Prostate gland (tissue), 2 donors: ENCODE results near the gene NCAN. TPM values are rescaled to one million over a fixed set of nuclear protein-coding genes. Genes with fewer than 3 reads are reported as not detected.

Experiments
- DNase-seq: peaks from one replicate; pipeline ENCODE4 v3.0.0-alpha.2; 2019; ENCODE audit warnings: low spot score
- H3K27ac ChIP-seq, 2 donors: fragments of 200-600 bp; sonication (generic); 2 replicates each; pipeline ENCODE4 v1.5.1; 2017 to 2019
- H3K27me3 ChIP-seq: fragments of 200-600 bp; sonication (generic); replicated peaks from 2 replicates; pipeline ENCODE4 v1.5.1; 2019; ENCODE audit not compliant: insufficient read depth
- H3K36me3 ChIP-seq, 2 donors: fragments of 200-600 bp; sonication (generic); 1 replicate in 1 of 2; 2 replicates in 1 of 2; pipeline versions ENCODE4 v1.5.1 to v1.8.1; 2017 to 2019
- H3K4me1 ChIP-seq: fragments of 200-600 bp; sonication (generic); replicated peaks from 2 replicates; pipeline ENCODE4 v1.5.1; 2019
- H3K4me3 ChIP-seq, 2 donors: fragments of 200-600 bp; sonication (generic); 2 replicates each; pipeline ENCODE4 v1.5.1; 2017 to 2019
- H3K9me3 ChIP-seq: fragments of 200-600 bp; sonication (generic); 2 replicates; pipeline ENCODE4 v1.5.1; 2017
- CTCF ChIP-seq, 4 experiments: fragments of 200-600 bp in 2 of 4; fragments of 450-650 bp in 2 of 4; sonication (generic) in 2 of 4; IDR thresholded peaks; 1 replicate in 3 of 4; 2 replicates in 1 of 4; pipeline ENCODE4 v1.5.1; 2016 to 2019; ENCODE audit warnings: antibody characterized with exemption in 4 of 4, mild to moderate bottlenecking in 2 of 4, moderate library complexity in 2 of 4
- POLR2A ChIP-seq: fragments of 450-650 bp; IDR thresholded peaks from one replicate; pipeline ENCODE4 v1.6.1; 2016; ENCODE audit warnings: antibody characterized with exemption, mild to moderate bottlenecking
- POLR2AphosphoS5 ChIP-seq: sonication (generic); formaldehyde crosslinking; IDR thresholded peaks from one replicate; pipeline ENCODE4 v1.6.1; 2017; ENCODE audit warnings: antibody characterized with exemption
- WGBS: methylation state at CpG from one replicate; pipeline ENCODE4 v1.1.5; 2018; 5-methylcytosine and 5-hydroxymethylcytosine counted together
- intact Hi-C: fragments of 100-400 bp; cut with DNase I; formaldehyde crosslinking; loops from one replicate; pipeline ENCODE4 v1.14.2; 2022
- total RNA-seq, 2 donors: library from RNA; depleted of rRNA; stranded (reverse); fragments of >200 nt; gene quantifications; one replicate each; pipeline ENCODE4 v1.1.0, GENCODE V29; 2016

Gene NCAN
- total RNA-seq, 2 donors from 2014 or later = 1.2 TPM; not detected in 1

GRCh38 chr19:19227217-19227616, 15.5 kb downstream of the NCAN start:
- TF ChIP-seq POLR2AphosphoS5 = no peak
- TF ChIP-seq CTCF (IDR thresholded peaks at IDR 0.05) = no peak
- no peak for TF ChIP-seq POLR2A
- Histone ChIP-seq H3K27ac (no peak overlapping the region), H3K27me3 (no peaks in the 10 kb centered on the region), H3K36me3 (no peaks in the 10 kb centered on the region), H3K4me3 (no peak overlapping the region), H3K9me3 (no peaks in the 10 kb centered on the region), H3K4me1 (no peaks in the 10 kb centered on the region)
- DNase-seq = no peak
- intact Hi-C loops = loop anchor here (10.0 kb wide), 1 partner anchor 82 kb away; no protein-coding TSS in a partner anchor
- 71% methylated on average over 4 of the region's 4 CpGs for WGBS

- 63% methylated on average over 3 of the region's 3 CpGs for WGBS
Observed at GRCh38 chr19:19229701-19230100, 17.9 kb downstream of the NCAN start.

GRCh38 chr19:19230999-19231398, 19.2 kb downstream of the NCAN start:
- Histone ChIP-seq H3K36me3 (no peaks in the 10 kb centered on the region), H3K4me1 (no peaks in the 10 kb centered on the region), H3K9me3 (peaks cover 4% of the 10 kb centered on the region), H3K4me3 (no peak overlapping the region), H3K27ac (no peak overlapping the region), H3K27me3 (no peaks in the 10 kb centered on the region)
- 49% methylated on average over 9 of the region's 9 CpGs for WGBS
- no peak for TF ChIP-seq POLR2A
- TF ChIP-seq POLR2AphosphoS5 = no peak
- TF ChIP-seq CTCF (IDR thresholded peaks at IDR 0.05) = no peak
- intact Hi-C loops = no loop called here
- DNase-seq = no peak

More at GRCh38 chr19:19229701-19230100, 17.9 kb downstream of the NCAN start:
- no peak overlapping the region for H3K4me3 ChIP-seq
- no peaks in the 10 kb centered on the region for H3K36me3 ChIP-seq
- peaks cover 4% of the 10 kb centered on the region for H3K9me3 ChIP-seq
- TF ChIP-seq POLR2AphosphoS5 (no peak), CTCF (IDR thresholded peaks at IDR 0.05) (no peak), POLR2A (no peak)
- H3K4me1 ChIP-seq = no peaks in the 10 kb centered on the region
- no peaks in the 10 kb centered on the region for H3K27me3 ChIP-seq
- H3K27ac ChIP-seq = no peak overlapping the region
- intact Hi-C loops = loop anchor here (10.0 kb wide), 1 partner anchor 85 kb away; no protein-coding TSS in a partner anchor
- DNase-seq = no peak

- DNase-seq = no peak
- no peak for TF ChIP-seq CTCF (IDR thresholded peaks at IDR 0.05)
- no peak for TF ChIP-seq POLR2AphosphoS5
- TF ChIP-seq POLR2A = no peak
- Histone ChIP-seq H3K9me3 (peaks cover 4% of the 10 kb centered on the region), H3K36me3 (no peaks in the 10 kb centered on the region), H3K4me1 (no peaks in the 10 kb centered on the region), H3K27me3 (no peaks in the 10 kb centered on the region), H3K27ac (no peak overlapping the region), H3K4me3 (no peak overlapping the region)
- WGBS = 68% methylated on average over 19 of the region's 19 CpGs
- intact Hi-C loops = no loop called here
Observed at GRCh38 chr19:19232261-19232721, 20.5 kb downstream of the NCAN start.

GRCh38 chr19:19234220-19234816, 22.6 kb downstream of the NCAN start:
- DNase-seq = no peak
- Histone ChIP-seq H3K4me1 (no peaks in the 10 kb centered on the region), H3K4me3 (no peak overlapping the region), H3K27ac (no peak overlapping the region), H3K27me3 (no peaks in the 10 kb centered on the region), H3K36me3 (no peaks in the 10 kb centered on the region), H3K9me3 (peaks cover 4% of the 10 kb centered on the region)
- intact Hi-C loops = no loop called here
- TF ChIP-seq POLR2AphosphoS5 (no peak), POLR2A (no peak), CTCF (IDR thresholded peaks at IDR 0.05) (no peak)
- WGBS = 95% methylated on average over 2 of the region's 2 CpGs
